RWPE2 (cell line): ENCODE data around the gene ZNF821.

Experiments
- ATAC-seq: fragments of 200-7000 bp; cut with Tn5 transposase; 3 replicates; pipeline ENCODE4 v1.9.1; 2021; ENCODE audit warnings: low read depth
- DNase-seq: peaks from one replicate; pipeline ENCODE4 v3.0.0-alpha.2; 2020; ENCODE audit warnings: low spot score
- H3K27ac ChIP-seq: fragments of 450-650 bp; 2 replicates; pipeline ENCODE4 v1.5.1; 2017; ENCODE audit warnings: mild to moderate bottlenecking; ENCODE audit not compliant: poor library complexity, severe bottlenecking
- H3K27me3 ChIP-seq: fragments of 250-450 bp; sonication (Bioruptor Pico); 2 replicates; pipeline ENCODE4 v1.5.1; 2021; ENCODE audit warnings: mild to moderate bottlenecking, moderate library complexity; ENCODE audit not compliant: insufficient read depth, poor library complexity, severe bottlenecking
- H3K36me3 ChIP-seq: fragments of 250-450 bp; sonication (Bioruptor Pico); 2 replicates; pipeline ENCODE4 v1.5.1; 2020; ENCODE audit warnings: low read depth, mild to moderate bottlenecking, moderate library complexity
- H3K4me1 ChIP-seq: fragments of 250-450 bp; sonication (Bioruptor Pico); 2 replicates; pipeline ENCODE4 v1.5.1; 2021; ENCODE audit warnings: mild to moderate bottlenecking, moderate library complexity; ENCODE audit not compliant: insufficient read depth, poor library complexity, severe bottlenecking
- H3K4me3 ChIP-seq: fragments of 250-450 bp; sonication (Bioruptor Pico); 2 replicates; pipeline ENCODE4 v1.5.1; 2021; ENCODE audit warnings: mild to moderate bottlenecking, moderate library complexity; ENCODE audit not compliant: severe bottlenecking
- H3K9me3 ChIP-seq: fragments of 250-450 bp; sonication (Bioruptor Pico); 2 replicates; pipeline ENCODE4 v1.5.1; 2021; ENCODE audit warnings: mild to moderate bottlenecking, moderate library complexity; ENCODE audit not compliant: severe bottlenecking
- TF ChIP-seq, protein P1 (sequence below): fragments of 450-650 bp; IDR thresholded peaks from one replicate; pipeline ENCODE4 v1.5.1; 2017; ENCODE audit warnings: mild to moderate bottlenecking, moderate library complexity; ENCODE audit not compliant: poor library complexity, severe bottlenecking

Gene ZNF821

GRCh38 chr16:71854369-71854948 lies 29.5 kb downstream of the ZNF821 start:
- DNase-seq (no peak), ATAC-seq (peak; percentile 17; the same call in 1 of the 3 replicates)
- TF ChIP-seq, protein P1, sequence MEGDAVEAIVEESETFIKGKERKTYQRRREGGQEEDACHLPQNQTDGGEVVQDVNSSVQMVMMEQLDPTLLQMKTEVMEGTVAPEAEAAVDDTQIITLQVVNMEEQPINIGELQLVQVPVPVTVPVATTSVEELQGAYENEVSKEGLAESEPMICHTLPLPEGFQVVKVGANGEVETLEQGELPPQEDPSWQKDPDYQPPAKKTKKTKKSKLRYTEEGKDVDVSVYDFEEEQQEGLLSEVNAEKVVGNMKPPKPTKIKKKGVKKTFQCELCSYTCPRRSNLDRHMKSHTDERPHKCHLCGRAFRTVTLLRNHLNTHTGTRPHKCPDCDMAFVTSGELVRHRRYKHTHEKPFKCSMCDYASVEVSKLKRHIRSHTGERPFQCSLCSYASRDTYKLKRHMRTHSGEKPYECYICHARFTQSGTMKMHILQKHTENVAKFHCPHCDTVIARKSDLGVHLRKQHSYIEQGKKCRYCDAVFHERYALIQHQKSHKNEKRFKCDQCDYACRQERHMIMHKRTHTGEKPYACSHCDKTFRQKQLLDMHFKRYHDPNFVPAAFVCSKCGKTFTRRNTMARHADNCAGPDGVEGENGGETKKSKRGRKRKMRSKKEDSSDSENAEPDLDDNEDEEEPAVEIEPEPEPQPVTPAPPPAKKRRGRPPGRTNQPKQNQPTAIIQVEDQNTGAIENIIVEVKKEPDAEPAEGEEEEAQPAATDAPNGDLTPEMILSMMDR: no peak
- Histone ChIP-seq H3K4me1 (no peaks in the 10 kb centered on the region), H3K27me3 (no peaks in the 10 kb centered on the region), H3K36me3 (peaks cover 33% of the 10 kb centered on the region), H3K9me3 (no peaks in the 10 kb centered on the region), H3K27ac (no peak overlapping the region), H3K4me3 (no peak overlapping the region)

DNA sequence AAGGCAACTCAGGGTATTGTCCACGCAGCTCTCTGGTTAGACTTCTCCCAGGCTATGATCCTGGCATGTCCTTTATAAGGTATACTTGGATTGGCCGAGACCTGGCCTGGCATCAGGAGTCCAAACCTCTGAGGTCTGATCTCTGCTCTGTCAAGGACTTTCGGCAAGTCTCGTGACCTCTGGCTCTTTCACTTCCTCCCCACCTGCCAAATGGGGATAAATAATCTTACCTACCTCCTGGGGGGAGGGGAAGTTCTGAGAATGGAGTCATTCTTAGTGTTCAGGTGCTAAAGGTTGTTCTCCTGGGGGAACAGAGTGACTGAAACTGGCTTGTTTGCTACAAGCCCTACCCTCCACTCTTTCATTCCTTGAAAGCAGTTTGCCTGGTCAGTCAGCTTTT lies 30.6 kb downstream of the ZNF821 start:
- no peak for ATAC-seq
- H3K36me3 ChIP-seq: peaks cover 35% of the 10 kb centered on the region
- TF ChIP-seq, protein P1: no peak

DNA sequence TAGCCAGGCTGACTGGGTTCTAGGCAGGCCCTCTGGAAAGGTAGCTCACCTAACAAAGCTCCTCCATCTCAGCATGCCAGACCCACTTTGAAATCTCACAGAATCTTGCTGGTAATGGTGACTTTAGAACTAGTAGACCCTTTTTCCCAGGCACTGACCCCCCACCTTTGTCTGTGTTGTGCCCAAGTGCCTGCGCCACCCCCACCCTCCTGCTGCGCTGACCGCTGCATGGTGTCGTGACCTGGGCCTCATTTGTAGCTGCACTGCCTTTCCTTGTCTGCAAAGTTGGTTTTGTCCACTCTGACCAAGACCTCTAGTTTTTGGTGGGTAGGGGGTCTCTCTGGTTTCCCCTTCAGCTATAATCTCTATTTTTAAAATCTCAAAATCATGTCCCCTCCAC lies 31.4 kb downstream of the ZNF821 start:
- Histone ChIP-seq H3K4me1 (no peaks in the 10 kb centered on the region), H3K27me3 (no peaks in the 10 kb centered on the region), H3K4me3 (no peak overlapping the region), H3K27ac (no peak overlapping the region), H3K9me3 (no peaks in the 10 kb centered on the region), H3K36me3 (peaks cover 44% of the 10 kb centered on the region)
- DNase-seq: no peak
- no peak for ATAC-seq
- TF ChIP-seq, protein P1: no peak

More for the DNA sequence above, 30.6 kb downstream of the ZNF821 start:
- Histone ChIP-seq H3K4me1 (no peaks in the 10 kb centered on the region), H3K4me3 (no peak overlapping the region), H3K9me3 (no peaks in the 10 kb centered on the region), H3K27me3 (no peaks in the 10 kb centered on the region), H3K27ac (no peak overlapping the region)
- no peak for DNase-seq

- Histone ChIP-seq H3K4me3 (no peak overlapping the region), H3K27ac (no peak overlapping the region), H3K27me3 (no peaks in the 10 kb centered on the region), H3K9me3 (no peaks in the 10 kb centered on the region), H3K36me3 (peaks cover 48% of the 10 kb centered on the region), H3K4me1 (peaks cover 3% of the 10 kb centered on the region)
- TF ChIP-seq, protein P1: no peak
- DNase-seq: no peak
- ATAC-seq: no peak
Measured at GRCh38 chr16:71852158-71852557, 31.8 kb downstream of the ZNF821 start.

GRCh38 chr16:71851746-71852145 lies 32.2 kb downstream of the ZNF821 start:
- TF ChIP-seq, protein P1: no peak
- Histone ChIP-seq H3K4me1 (peaks cover 6% of the 10 kb centered on the region), H3K36me3 (peaks cover 50% of the 10 kb centered on the region), H3K4me3 (no peak overlapping the region), H3K27ac (no peak overlapping the region), H3K9me3 (no peaks in the 10 kb centered on the region), H3K27me3 (no peaks in the 10 kb centered on the region)
- no peak for DNase-seq
- no peak for ATAC-seq
